Measurements from ENCODE around the gene EHF. TPM values are rescaled to one million over a fixed set of nuclear protein-coding genes. Genes with fewer than 3 reads are reported as not detected.

The EHF gene
- total RNA-seq, 1 experiment from 2014 or later, result 37.0 TPM

DNA sequence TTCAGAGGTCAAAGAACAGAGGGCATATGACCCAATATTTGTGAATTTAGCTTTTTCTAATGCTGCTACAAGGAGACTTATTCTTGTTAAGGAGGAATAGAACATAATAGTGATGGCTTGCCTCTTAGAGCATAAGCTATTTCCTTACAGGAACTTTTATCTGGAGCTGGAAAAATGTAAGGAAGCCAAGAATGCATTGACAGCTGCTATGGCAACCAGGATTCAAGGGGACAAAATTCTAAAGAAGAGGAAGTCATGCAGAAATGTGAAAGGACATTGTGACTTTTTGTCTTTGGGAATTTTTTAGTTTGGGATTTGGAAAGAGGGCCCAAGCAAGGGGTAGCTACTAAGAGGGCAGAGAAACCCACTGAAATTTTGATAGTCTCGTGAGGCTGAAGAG lies 51.1 kb downstream of the EHF start:
- H3K4me2 ChIP-seq (ENCODE audit: low read length), result no peak overlapping the region
- H3K4me3 ChIP-seq (ENCODE audit: low read length), result no peak overlapping the region
- CTCF ChIA-PET, result no interaction called here
- no peaks in the 10 kb centered on the region for H3K27me3 ChIP-seq (ENCODE audit: low read length)
- intact Hi-C loops (cut with micrococcal nuclease), result no loop called here
- ATAC-seq (no peak), DNase-seq (no peak)
- no peaks in the 10 kb centered on the region for H3K79me2 ChIP-seq (ENCODE audit: low read length)
- no peak overlapping the region for H3K9ac ChIP-seq (ENCODE audit: low read length)
- POLR2A ChIA-PET (ENCODE audit: unreplicated experiment), result no interaction called here
- TF ChIP-seq EZH2 (IDR thresholded peaks at IDR 0.05; ENCODE audit: low read length, unreplicated experiment), result no peak
- TF ChIP-seq, protein P1, sequence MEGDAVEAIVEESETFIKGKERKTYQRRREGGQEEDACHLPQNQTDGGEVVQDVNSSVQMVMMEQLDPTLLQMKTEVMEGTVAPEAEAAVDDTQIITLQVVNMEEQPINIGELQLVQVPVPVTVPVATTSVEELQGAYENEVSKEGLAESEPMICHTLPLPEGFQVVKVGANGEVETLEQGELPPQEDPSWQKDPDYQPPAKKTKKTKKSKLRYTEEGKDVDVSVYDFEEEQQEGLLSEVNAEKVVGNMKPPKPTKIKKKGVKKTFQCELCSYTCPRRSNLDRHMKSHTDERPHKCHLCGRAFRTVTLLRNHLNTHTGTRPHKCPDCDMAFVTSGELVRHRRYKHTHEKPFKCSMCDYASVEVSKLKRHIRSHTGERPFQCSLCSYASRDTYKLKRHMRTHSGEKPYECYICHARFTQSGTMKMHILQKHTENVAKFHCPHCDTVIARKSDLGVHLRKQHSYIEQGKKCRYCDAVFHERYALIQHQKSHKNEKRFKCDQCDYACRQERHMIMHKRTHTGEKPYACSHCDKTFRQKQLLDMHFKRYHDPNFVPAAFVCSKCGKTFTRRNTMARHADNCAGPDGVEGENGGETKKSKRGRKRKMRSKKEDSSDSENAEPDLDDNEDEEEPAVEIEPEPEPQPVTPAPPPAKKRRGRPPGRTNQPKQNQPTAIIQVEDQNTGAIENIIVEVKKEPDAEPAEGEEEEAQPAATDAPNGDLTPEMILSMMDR (conservative IDR thresholded peaks at IDR 0.05; ENCODE audit: low read depth, low read length), result no peak
- no TSS peak for BruUV-seq (replicated peaks)
- no peaks in the 10 kb centered on the region for H3K9me3 ChIP-seq (ENCODE audit: low read length)
- H2AFZ ChIP-seq (ENCODE audit: low read length), result no peak overlapping the region
- H3F3A ChIP-seq (ENCODE audit: low read length, unreplicated experiment), result no peaks in the 10 kb centered on the region
- no peaks in the 10 kb centered on the region for H3K9me2 ChIP-seq (replicated peaks; ENCODE audit: low read length)
- no peaks in the 10 kb centered on the region for H4K20me1 ChIP-seq (ENCODE audit: low read length)
- no peak overlapping the region for H3K27ac ChIP-seq (ENCODE audit: low read length)
- H3K4me1 ChIP-seq (ENCODE audit: insufficient read depth, low read length), result peaks cover 21% of the 10 kb centered on the region
- no peaks in the 10 kb centered on the region for H3K36me3 ChIP-seq (ENCODE audit: low read depth, low read length)

DNA sequence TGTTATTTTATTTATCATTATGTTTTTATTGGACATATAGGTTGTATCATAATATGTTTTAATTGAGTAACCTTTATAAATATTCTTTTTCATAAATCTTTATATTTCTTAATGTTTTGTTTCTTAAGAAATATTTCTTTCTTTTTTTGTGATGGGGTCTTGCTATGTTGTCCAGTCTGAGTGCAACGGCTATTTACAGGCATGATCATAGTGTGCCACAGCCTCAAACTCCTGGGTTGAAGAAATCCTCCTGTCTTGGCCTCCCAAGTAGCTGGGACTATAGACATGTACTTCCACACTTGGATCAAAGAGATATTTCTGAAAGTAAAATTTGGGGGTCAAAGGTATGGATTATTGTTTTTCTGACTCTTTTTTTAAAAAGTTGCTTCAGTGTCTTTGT lies 53.1 kb downstream of the EHF start:
- Histone ChIP-seq H3K9me3 (ENCODE audit: low read length) (no peaks in the 10 kb centered on the region), H2AFZ (ENCODE audit: low read length) (no peak overlapping the region), H3F3A (ENCODE audit: low read length, unreplicated experiment) (no peaks in the 10 kb centered on the region), H3K9me2 (replicated peaks; ENCODE audit: low read length) (no peaks in the 10 kb centered on the region), H3K27ac (ENCODE audit: low read length) (no peak overlapping the region), H3K4me2 (ENCODE audit: low read length) (no peak overlapping the region), H4K20me1 (ENCODE audit: low read length) (no peaks in the 10 kb centered on the region), H3K4me1 (ENCODE audit: insufficient read depth, low read length) (peaks cover 3% of the 10 kb centered on the region; the same call in 1 of the 2 replicates), H3K27me3 (ENCODE audit: low read length) (no peaks in the 10 kb centered on the region), H3K9ac (ENCODE audit: low read length) (no peak overlapping the region), H3K36me3 (ENCODE audit: low read depth, low read length) (no peaks in the 10 kb centered on the region), H3K4me3 (ENCODE audit: low read length) (no peak overlapping the region), H3K79me2 (ENCODE audit: low read length) (no peaks in the 10 kb centered on the region)
- TF ChIP-seq, protein P1 (conservative IDR thresholded peaks at IDR 0.05; ENCODE audit: low read depth, low read length), result no peak
- TF ChIP-seq EZH2 (IDR thresholded peaks at IDR 0.05; ENCODE audit: low read length, unreplicated experiment), result no peak
- TF ChIP-seq EZH2phosphoT487 (IDR thresholded peaks at IDR 0.05; ENCODE audit: borderline replicate concordance, low read length), result no peak
- CTCF ChIA-PET, result no interaction called here
- ATAC-seq, result no peak
- no TSS peak for BruUV-seq (replicated peaks)
- intact Hi-C loops (cut with micrococcal nuclease), result no loop called here
- DNase-seq, result no peak
- POLR2A ChIA-PET (ENCODE audit: unreplicated experiment), result no interaction called here

DNA sequence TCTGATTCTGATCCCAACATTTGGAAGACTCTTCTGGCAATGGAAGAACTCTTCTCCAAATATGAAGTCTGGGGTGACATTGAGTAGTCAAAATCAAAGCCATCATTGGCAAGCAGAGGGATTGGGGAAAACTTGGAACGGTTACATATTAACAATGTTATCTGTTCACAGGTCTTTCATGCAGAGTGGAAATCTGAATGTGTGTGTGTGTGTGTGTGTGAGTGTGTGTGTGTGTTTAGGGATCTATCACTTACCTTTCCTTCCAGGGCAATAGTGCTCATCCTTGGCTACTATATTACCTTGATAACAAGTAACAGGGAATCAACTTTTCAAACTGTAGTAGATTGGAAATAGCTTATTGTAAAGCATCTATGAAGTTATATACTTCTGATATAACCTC lies 55.3 kb downstream of the EHF start:
- H3K27me3 ChIP-seq (ENCODE audit: low read length), result no peaks in the 10 kb centered on the region
- no peaks in the 10 kb centered on the region for H3K9me3 ChIP-seq (ENCODE audit: low read length)
- H3K4me1 ChIP-seq (ENCODE audit: insufficient read depth, low read length), result peaks cover 15% of the 10 kb centered on the region
- CTCF ChIA-PET, result no interaction called here
- ATAC-seq, result no peak
- H4K20me1 ChIP-seq (ENCODE audit: low read length), result no peaks in the 10 kb centered on the region
- DNase-seq, result no peak
- no peaks in the 10 kb centered on the region for H3K9me2 ChIP-seq (replicated peaks; ENCODE audit: low read length)
- H3K4me2 ChIP-seq (ENCODE audit: low read length), result no peak overlapping the region
- H2AFZ ChIP-seq (ENCODE audit: low read length), result no peak overlapping the region
- H3K9ac ChIP-seq (ENCODE audit: low read length), result no peak overlapping the region
- no peaks in the 10 kb centered on the region for H3F3A ChIP-seq (ENCODE audit: low read length, unreplicated experiment)
- H3K27ac ChIP-seq (ENCODE audit: low read length), result no peak overlapping the region
- no peaks in the 10 kb centered on the region for H3K36me3 ChIP-seq (ENCODE audit: low read depth, low read length)
- no TSS peak for BruUV-seq (replicated peaks)
- no peaks in the 10 kb centered on the region for H3K79me2 ChIP-seq (ENCODE audit: low read length)
- intact Hi-C loops (cut with micrococcal nuclease), result no loop called here
- POLR2A ChIA-PET (ENCODE audit: unreplicated experiment), result no interaction called here
- TF ChIP-seq, protein P1 (conservative IDR thresholded peaks at IDR 0.05; ENCODE audit: low read depth, low read length), result no peak
- no peak for TF ChIP-seq EZH2 (IDR thresholded peaks at IDR 0.05; ENCODE audit: low read length, unreplicated experiment)
- no peak for TF ChIP-seq EZH2phosphoT487 (IDR thresholded peaks at IDR 0.05; ENCODE audit: borderline replicate concordance, low read length)
- H3K4me3 ChIP-seq (ENCODE audit: low read length), result no peak overlapping the region
